ENCODE measurements around the gene SPATS2.

DNA sequence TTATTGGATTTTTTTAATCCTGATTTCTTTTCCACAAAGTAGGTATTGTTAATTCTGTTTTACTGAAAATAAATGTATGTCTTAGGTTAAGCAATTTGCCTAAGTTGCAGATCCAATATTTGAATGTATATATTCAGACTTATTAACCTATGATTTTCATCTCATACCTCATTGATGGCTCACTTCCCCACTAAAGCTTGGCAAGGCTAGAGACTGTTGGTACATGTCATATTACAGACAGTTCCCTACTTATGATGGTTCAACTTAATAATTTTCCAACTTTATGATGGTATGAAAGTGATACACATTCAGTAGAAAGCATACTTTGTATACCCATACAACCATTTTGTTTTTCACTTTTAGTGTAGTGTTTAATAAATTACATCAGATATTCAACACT, 138.4 kb downstream of the SPATS2 start:
- TF ChIP-seq, protein P1, sequence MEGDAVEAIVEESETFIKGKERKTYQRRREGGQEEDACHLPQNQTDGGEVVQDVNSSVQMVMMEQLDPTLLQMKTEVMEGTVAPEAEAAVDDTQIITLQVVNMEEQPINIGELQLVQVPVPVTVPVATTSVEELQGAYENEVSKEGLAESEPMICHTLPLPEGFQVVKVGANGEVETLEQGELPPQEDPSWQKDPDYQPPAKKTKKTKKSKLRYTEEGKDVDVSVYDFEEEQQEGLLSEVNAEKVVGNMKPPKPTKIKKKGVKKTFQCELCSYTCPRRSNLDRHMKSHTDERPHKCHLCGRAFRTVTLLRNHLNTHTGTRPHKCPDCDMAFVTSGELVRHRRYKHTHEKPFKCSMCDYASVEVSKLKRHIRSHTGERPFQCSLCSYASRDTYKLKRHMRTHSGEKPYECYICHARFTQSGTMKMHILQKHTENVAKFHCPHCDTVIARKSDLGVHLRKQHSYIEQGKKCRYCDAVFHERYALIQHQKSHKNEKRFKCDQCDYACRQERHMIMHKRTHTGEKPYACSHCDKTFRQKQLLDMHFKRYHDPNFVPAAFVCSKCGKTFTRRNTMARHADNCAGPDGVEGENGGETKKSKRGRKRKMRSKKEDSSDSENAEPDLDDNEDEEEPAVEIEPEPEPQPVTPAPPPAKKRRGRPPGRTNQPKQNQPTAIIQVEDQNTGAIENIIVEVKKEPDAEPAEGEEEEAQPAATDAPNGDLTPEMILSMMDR (conservative IDR thresholded peaks at IDR 0.05) = no peak
- TF ChIP-seq ZFX (IDR thresholded peaks at IDR 0.05) = no peak

Measured in C4-2B (cell line).